Astrocyte (in vitro differentiated cells and primary cell): Measurements from ENCODE around the gene GPD2.

Source experiments
- CTCF ChIP-seq: IDR thresholded peaks from 2 replicates; pipeline ENCODE4 v1.5.1; 2011; ENCODE audit warnings: low read depth, mild to moderate bottlenecking, inconsistent platforms, low read length, moderate library complexity; ENCODE audit not compliant: insufficient read depth
- EZH2 ChIP-seq: IDR thresholded peaks from 2 replicates; pipeline ENCODE4 v1.6.1; 2012; ENCODE audit warnings: mild to moderate bottlenecking, low read length, inconsistent platforms; ENCODE audit not compliant: insufficient read depth

DNA sequence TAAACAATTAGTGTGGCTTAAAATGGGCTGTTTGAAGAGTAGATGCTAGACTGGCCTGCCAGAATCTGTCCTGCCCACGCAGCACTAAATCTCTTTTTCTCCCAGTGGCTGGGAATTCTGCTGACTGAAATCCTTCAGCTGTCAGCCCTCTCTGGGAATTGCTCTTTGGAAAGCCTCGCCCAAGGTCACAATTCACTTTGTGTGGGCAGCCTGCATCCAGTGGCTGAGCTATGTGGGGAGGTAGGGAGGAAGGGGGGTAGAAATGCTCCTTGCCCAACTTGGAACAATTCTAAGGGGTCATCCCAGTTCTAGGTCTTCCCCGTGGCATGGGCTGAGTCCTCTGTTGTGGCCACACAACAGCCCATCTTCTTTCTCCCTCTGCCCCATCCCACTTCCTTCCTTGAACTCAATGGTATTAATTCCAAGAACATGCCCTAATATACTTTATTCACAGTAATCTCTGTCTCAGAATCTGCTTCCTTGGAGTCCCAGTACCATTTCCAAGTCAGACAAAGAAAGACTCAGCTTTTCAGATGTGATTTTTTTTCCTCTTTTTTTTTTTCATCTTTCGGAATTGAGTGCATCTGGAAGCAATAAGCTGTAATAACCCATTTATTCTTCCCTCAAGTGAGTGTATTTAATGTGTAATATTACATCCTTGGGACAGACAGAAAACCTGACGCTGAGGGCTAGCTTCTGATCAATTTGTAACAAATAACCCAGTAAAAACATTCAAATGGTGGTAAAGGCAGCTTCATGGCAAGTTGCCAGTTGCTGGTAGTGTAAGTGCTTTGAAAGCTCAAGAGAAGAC, 189.4 kb downstream of the GPD2 start:
- TF ChIP-seq CTCF (no peak), EZH2 (no peak)
